HepG2 (cell line): ENCODE measurements around the gene ANXA6. TPM values are rescaled to one million over a fixed set of nuclear protein-coding genes. Genes with fewer than 3 reads are reported as not detected.

Experiments used
- ATAD3A ChIP-seq: sonication (generic); formaldehyde crosslinking; IDR thresholded peaks from 2 replicates; pipeline ENCODE4 v1.4.0; 2020; ENCODE audit warnings: missing genetic modification reagents
- FOXJ3 ChIP-seq: sonication (generic); formaldehyde crosslinking; IDR thresholded peaks from 2 replicates; pipeline ENCODE4 v1.4.0; 2020; ENCODE audit warnings: missing genetic modification reagents, mild to moderate bottlenecking, borderline replicate concordance
- JUN ChIP-seq: sonication (generic); formaldehyde crosslinking; IDR thresholded peaks from 2 replicates; pipeline ENCODE4 v1.4.0; 2020; ENCODE audit warnings: mild to moderate bottlenecking, missing genetic modification reagents
- JUNB ChIP-seq: sonication (generic); formaldehyde crosslinking; IDR thresholded peaks from 2 replicates; pipeline ENCODE4 v1.8.0; 2022; ENCODE audit warnings: missing genetic modification reagents, mild to moderate bottlenecking, borderline replicate concordance
- MTA3 ChIP-seq: sonication (generic); formaldehyde crosslinking; IDR thresholded peaks from 2 replicates; pipeline ENCODE4 v1.4.0; 2020; ENCODE audit warnings: missing genetic modification reagents
- PHF20 ChIP-seq: sonication (generic); formaldehyde crosslinking; IDR thresholded peaks from 2 replicates; pipeline ENCODE4 v1.5.0; 2020; ENCODE audit warnings: mild to moderate bottlenecking, missing genetic modification reagents
- POLR2AphosphoS5 ChIP-seq: IDR thresholded peaks from 2 replicates; pipeline ENCODE4 v1.6.1; 2012; ENCODE audit warnings: low read depth, low read length
- PRMT3 ChIP-seq: sonication (generic); formaldehyde crosslinking; IDR thresholded peaks from 2 replicates; pipeline ENCODE4 v1.8.1; 2022; ENCODE audit warnings: low read depth, mild to moderate bottlenecking, moderate library complexity, missing genetic modification reagents, borderline replicate concordance
- THYN1 ChIP-seq: sonication (generic); formaldehyde crosslinking; IDR thresholded peaks from 2 replicates; pipeline ENCODE4 v1.8.1; 2023; ENCODE audit warnings: low read depth, mild to moderate bottlenecking, moderate library complexity, missing genetic modification reagents, borderline replicate concordance
- YEATS2 ChIP-seq: sonication (generic); formaldehyde crosslinking; IDR thresholded peaks from 2 replicates; pipeline ENCODE4 v1.4.0; 2020; ENCODE audit warnings: missing genetic modification reagents, borderline replicate concordance
- ZNF550 ChIP-seq: sonication (generic); formaldehyde crosslinking; IDR thresholded peaks from 2 replicates; pipeline ENCODE4 v1.4.0; 2020; ENCODE audit warnings: mild to moderate bottlenecking, missing genetic modification reagents, borderline replicate concordance
- ZNF569 ChIP-seq: sonication (generic); formaldehyde crosslinking; IDR thresholded peaks from 2 replicates; pipeline ENCODE4 v1.5.0; 2020; ENCODE audit warnings: mild to moderate bottlenecking, missing genetic modification reagents, moderate library complexity, borderline replicate concordance
- ZNF761 ChIP-seq: sonication (generic); formaldehyde crosslinking; conservative IDR thresholded peaks from 2 replicates; pipeline ENCODE4 v1.4.0; 2020; ENCODE audit warnings: mild to moderate bottlenecking, missing genetic modification reagents
- ZNF788 ChIP-seq: sonication (generic); formaldehyde crosslinking; IDR thresholded peaks from 2 replicates; pipeline ENCODE4 v1.5.0; 2020; ENCODE audit warnings: mild to moderate bottlenecking, missing genetic modification reagents, borderline replicate concordance
- polyA plus RNA-seq, 8 experiments: library from polyadenylated mRNA; depleted of rRNA in 3 of 8; stranded (reverse) in 7 of 8; unstranded in 1 of 8; fragments of >200 nt; fragmentation: Illumina TruSeq in 4 of 8; extraction: Trizol in 4 of 8; gene quantifications; 2 replicates each; pipeline versions ENCODE4 v1.2.1 to v1.2.3, GENCODE V29; 2011 to 2016; ENCODE audit warnings: low read depth in 4 of 8, missing spikeins in 1 of 8, mixed read lengths in 1 of 8; ENCODE audit not compliant: insufficient read depth in 1 of 8
- total RNA-seq, 5 experiments: library from RNA; depleted of rRNA; stranded (reverse); fragments of >200 nt; fragmentation: Illumina TruSeq; extraction: Trizol; gene quantifications; 2 replicates each; pipeline ENCODE4 v1.2.3, GENCODE V29; 2016; ENCODE audit warnings: low read depth in 1 of 5
- TF ChIP-seq, protein P1 (sequence below): sonication (generic); formaldehyde crosslinking; IDR thresholded peaks from one replicate; pipeline ENCODE4 v1.5.1; 2020; ENCODE audit warnings: mild to moderate bottlenecking, missing genetic modification reagents; ENCODE audit errors: not compliant biosample characterization
- TF ChIP-seq, protein P2 (sequence below): sonication (generic); formaldehyde crosslinking; IDR thresholded peaks from 2 replicates; pipeline ENCODE4 v1.4.0; 2020; ENCODE audit warnings: missing genetic modification reagents
- TF ChIP-seq, protein P3 (sequence below): sonication (generic); formaldehyde crosslinking; IDR thresholded peaks from 2 replicates; pipeline ENCODE4 v1.4.0; 2020; ENCODE audit warnings: mild to moderate bottlenecking, missing genetic modification reagents

ANXA6 gene
- total and polyA plus RNA-seq, 2 of the 13 experiments (the other 11 are each of a cell fraction or from before 2014, with no cell fraction given) = 103 to 125 TPM

DNA sequence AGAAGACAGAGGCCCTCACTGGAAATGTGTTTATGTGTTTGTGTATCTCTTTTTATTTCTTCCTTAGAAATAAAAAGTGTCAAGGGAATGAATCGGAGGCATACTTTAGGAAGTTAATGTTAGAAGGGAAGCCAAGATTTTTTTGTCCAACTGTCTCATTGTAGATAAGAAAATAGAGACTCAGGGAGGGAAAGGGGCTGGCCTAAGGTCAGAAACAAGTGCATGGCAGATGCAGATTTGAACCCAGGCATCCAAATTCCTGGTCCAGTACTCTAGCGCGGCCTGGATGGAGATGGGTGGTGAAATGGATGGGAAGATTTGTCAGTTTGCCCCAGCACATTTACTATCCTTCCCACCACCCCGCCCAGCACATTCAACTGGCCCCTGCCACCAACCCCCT is 56.9 kb downstream of the ANXA6 start (continued):
- TF ChIP-seq, protein P1, sequence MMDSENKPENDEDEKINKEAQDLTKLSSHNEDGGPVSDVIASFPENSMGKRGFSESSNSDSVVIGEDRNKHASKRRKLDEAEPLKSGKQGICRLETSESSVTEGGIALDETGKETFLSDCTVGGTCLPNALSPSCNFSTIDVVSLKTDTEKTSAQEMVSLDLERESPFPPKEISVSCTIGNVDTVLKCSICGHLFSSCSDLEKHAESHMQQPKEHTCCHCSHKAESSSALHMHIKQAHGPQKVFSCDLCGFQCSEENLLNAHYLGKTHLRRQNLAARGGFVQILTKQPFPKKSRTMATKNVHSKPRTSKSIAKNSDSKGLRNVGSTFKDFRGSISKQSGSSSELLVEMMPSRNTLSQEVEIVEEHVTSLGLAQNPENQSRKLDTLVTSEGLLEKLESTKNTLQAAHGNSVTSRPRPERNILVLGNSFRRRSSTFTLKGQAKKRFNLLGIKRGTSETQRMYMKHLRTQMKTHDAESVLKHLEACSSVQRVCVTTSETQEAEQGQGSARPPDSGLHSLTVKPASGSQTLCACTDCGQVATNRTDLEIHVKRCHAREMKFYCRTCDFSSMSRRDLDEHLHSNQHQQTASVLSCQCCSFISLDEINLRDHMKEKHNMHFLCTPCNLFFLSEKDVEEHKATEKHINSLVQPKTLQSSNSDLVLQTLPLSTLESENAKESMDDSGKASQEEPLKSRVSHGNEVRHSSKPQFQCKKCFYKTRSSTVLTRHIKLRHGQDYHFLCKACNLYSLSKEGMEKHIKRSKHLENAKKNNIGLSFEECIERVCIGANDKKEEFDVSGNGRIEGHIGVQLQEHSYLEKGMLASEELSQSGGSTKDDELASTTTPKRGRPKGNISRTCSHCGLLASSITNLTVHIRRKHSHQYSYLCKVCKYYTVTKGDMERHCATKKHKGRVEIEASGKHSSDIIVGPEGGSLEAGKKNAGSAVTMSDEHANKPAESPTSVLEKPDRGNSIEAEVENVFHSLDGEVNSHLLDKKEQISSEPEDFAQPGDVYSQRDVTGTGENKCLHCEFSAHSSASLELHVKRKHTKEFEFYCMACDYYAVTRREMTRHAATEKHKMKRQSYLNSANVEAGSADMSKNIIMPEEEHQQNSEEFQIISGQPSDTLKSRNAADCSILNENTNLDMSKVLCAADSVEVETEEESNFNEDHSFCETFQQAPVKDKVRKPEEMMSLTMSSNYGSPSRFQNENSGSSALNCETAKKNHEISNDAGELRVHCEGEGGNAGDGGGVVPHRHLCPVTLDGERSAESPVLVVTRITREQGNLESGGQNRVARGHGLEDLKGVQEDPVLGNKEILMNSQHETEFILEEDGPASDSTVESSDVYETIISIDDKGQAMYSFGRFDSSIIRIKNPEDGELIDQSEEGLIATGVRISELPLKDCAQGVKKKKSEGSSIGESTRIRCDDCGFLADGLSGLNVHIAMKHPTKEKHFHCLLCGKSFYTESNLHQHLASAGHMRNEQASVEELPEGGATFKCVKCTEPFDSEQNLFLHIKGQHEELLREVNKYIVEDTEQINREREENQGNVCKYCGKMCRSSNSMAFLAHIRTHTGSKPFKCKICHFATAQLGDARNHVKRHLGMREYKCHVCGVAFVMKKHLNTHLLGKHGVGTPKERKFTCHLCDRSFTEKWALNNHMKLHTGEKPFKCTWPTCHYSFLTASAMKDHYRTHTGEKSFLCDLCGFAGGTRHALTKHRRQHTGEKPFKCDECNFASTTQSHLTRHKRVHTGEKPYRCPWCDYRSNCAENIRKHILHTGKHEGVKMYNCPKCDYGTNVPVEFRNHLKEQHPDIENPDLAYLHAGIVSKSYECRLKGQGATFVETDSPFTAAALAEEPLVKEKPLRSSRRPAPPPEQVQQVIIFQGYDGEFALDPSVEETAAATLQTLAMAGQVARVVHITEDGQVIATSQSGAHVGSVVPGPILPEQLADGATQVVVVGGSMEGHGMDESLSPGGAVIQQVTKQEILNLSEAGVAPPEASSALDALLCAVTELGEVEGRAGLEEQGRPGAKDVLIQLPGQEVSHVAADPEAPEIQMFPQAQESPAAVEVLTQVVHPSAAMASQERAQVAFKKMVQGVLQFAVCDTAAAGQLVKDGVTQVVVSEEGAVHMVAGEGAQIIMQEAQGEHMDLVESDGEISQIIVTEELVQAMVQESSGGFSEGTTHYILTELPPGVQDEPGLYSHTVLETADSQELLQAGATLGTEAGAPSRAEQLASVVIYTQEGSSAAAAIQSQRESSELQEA (CRISPR knock-in tag) = no peak
- no peak for TF ChIP-seq PHF20
- no peak for TF ChIP-seq THYN1
- TF ChIP-seq FOXJ3 = no peak
- no peak for TF ChIP-seq MTA3 (CRISPR knock-in tag)
- TF ChIP-seq ATAD3A = no peak
- TF ChIP-seq YEATS2 = no peak
- TF ChIP-seq, protein P2, sequence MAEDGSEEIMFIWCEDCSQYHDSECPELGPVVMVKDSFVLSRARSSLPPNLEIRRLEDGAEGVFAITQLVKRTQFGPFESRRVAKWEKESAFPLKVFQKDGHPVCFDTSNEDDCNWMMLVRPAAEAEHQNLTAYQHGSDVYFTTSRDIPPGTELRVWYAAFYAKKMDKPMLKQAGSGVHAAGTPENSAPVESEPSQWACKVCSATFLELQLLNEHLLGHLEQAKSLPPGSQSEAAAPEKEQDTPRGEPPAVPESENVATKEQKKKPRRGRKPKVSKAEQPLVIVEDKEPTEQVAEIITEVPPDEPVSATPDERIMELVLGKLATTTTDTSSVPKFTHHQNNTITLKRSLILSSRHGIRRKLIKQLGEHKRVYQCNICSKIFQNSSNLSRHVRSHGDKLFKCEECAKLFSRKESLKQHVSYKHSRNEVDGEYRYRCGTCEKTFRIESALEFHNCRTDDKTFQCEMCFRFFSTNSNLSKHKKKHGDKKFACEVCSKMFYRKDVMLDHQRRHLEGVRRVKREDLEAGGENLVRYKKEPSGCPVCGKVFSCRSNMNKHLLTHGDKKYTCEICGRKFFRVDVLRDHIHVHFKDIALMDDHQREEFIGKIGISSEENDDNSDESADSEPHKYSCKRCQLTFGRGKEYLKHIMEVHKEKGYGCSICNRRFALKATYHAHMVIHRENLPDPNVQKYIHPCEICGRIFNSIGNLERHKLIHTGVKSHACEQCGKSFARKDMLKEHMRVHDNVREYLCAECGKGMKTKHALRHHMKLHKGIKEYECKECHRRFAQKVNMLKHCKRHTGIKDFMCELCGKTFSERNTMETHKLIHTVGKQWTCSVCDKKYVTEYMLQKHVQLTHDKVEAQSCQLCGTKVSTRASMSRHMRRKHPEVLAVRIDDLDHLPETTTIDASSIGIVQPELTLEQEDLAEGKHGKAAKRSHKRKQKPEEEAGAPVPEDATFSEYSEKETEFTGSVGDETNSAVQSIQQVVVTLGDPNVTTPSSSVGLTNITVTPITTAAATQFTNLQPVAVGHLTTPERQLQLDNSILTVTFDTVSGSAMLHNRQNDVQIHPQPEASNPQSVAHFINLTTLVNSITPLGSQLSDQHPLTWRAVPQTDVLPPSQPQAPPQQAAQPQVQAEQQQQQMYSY (CRISPR knock-in tag) = no peak
- no peak for TF ChIP-seq POLR2AphosphoS5
- TF ChIP-seq, protein P3, sequence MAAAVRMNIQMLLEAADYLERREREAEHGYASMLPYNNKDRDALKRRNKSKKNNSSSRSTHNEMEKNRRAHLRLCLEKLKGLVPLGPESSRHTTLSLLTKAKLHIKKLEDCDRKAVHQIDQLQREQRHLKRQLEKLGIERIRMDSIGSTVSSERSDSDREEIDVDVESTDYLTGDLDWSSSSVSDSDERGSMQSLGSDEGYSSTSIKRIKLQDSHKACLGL (CRISPR knock-in tag) = no peak
- TF ChIP-seq PRMT3 = no peak
- TF ChIP-seq ZNF569 (CRISPR knock-in tag) = no peak
- TF ChIP-seq ZNF550 = no peak
- no peak for TF ChIP-seq JUN
- no peak for TF ChIP-seq ZNF788
- TF ChIP-seq JUNB = no peak
- TF ChIP-seq ZNF761 (CRISPR knock-in tag) = no peak
